B cell (primary cell): ENCODE data around the gene SLC6A7. TPM values are rescaled to one million over a fixed set of nuclear protein-coding genes. Genes with fewer than 3 reads are reported as not detected.

Source experiments
- ATAC-seq: fragments of 200-7000 bp; cut with Tn5 transposase; one replicate; pipeline ENCODE4 v1.10.0; 2021; ENCODE audit warnings: low read depth, mild to moderate bottlenecking, moderate number of reproducible peaks, moderate library complexity
- CTCF ChIA-PET: fragments of 350-600 bp; sonication (Branson Sonifier 250); formaldehyde crosslinking; loops from one replicate; lab custom pipeline; 2021; ENCODE audit warnings: antibody characterized with exemption, inconsistent platforms; lab: Charles Lee
- POLR2A ChIA-PET: fragments of 350-600 bp; sonication (Branson Sonifier 250); formaldehyde crosslinking; loops from one replicate; lab custom pipeline; 2021; ENCODE audit warnings: antibody characterized with exemption; lab: Charles Lee
- DNase-seq: peaks from one replicate; pipeline ENCODE4 v3.0.0; 2013
- H2AFZ ChIP-seq: 2 replicates; pipeline ENCODE4 v1.6.1; 2012; ENCODE audit warnings: mild to moderate bottlenecking, low read depth, low read length; ENCODE audit not compliant: insufficient read depth, poor library complexity, severe bottlenecking
- H3K27ac ChIP-seq, 2 donors: 1 replicate in 1 of 2; 2 replicates in 1 of 2; pipeline ENCODE4 v1.5.1; 2012 to 2013; ENCODE audit warnings: low read length in 2 of 2, mild to moderate bottlenecking in 2 of 2, moderate library complexity in 1 of 2
- H3K27me3 ChIP-seq, 4 experiments: fragments of 200-600 bp in 1 of 4; sonication (generic) in 1 of 4; replicated peaks in 1 of 4; 1 replicate in 2 of 4; 2 replicates in 2 of 4; pipeline versions ENCODE4 v1.6.1 to v1.7.0; 2013 to 2016; ENCODE audit warnings: low read length in 3 of 4, mild to moderate bottlenecking in 2 of 4, mixed read lengths in 1 of 4, moderate library complexity in 1 of 4; ENCODE audit not compliant: insufficient read depth in 4 of 4, control insufficient read depth in 3 of 4; ENCODE audit errors: control extremely low read depth in 1 of 4
- H3K36me3 ChIP-seq, 2 experiments: replicated peaks in 1 of 2; 1 replicate in 1 of 2; 2 replicates in 1 of 2; pipeline versions ENCODE4 v1.6.1 to v1.7.1; 2013; ENCODE audit warnings: low read length in 1 of 2; ENCODE audit not compliant: insufficient read depth in 2 of 2, control insufficient read depth in 1 of 2; ENCODE audit errors: control extremely low read depth in 1 of 2, extremely low read depth in 1 of 2
- H3K4me1 ChIP-seq, 2 donors: fragments of 200-600 bp in 1 of 2; sonication (generic) in 1 of 2; 1 replicate in 1 of 2; 2 replicates in 1 of 2; pipeline versions ENCODE4 v1.5.1 to v1.6.1; 2013 to 2017; ENCODE audit warnings: low read length in 2 of 2; ENCODE audit not compliant: control insufficient read depth in 2 of 2, insufficient read depth in 2 of 2
- H3K4me2 ChIP-seq: replicated peaks from 2 replicates; pipeline ENCODE3; 2012; ENCODE audit warnings: mild to moderate bottlenecking, low read depth, low read length; ENCODE audit not compliant: poor library complexity, severe bottlenecking
- H3K4me3 ChIP-seq, 5 experiments: fragments of 200-600 bp in 1 of 5; sonication (generic) in 1 of 5; 1 replicate in 3 of 5; 2 replicates in 2 of 5; pipeline versions ENCODE4 v1.5.1 to v1.7.0; 2011 to 2016; ENCODE audit warnings: low read length in 4 of 5, mild to moderate bottlenecking in 4 of 5, low read depth in 2 of 5, control low read depth in 1 of 5, moderate library complexity in 1 of 5; ENCODE audit not compliant: insufficient read depth in 1 of 5; ENCODE audit errors: control extremely low read depth in 1 of 5, extremely low read depth in 1 of 5
- H3K79me2 ChIP-seq: fragments of 200-600 bp; sonication (generic); one replicate; pipeline ENCODE4 v1.6.0; 2016; ENCODE audit warnings: low read length; ENCODE audit not compliant: control insufficient read depth, insufficient read depth
- H3K9ac ChIP-seq: fragments of 200-600 bp; sonication (generic); 2 replicates; pipeline ENCODE4 v1.6.1; 2017; ENCODE audit warnings: mild to moderate bottlenecking, low read length, moderate library complexity
- H3K9me3 ChIP-seq, 3 donors: one replicate each; pipeline versions ENCODE4 v1.6.1 to v1.7.1; 2013; ENCODE audit warnings: low read length in 2 of 3; ENCODE audit not compliant: control insufficient read depth in 2 of 3, insufficient read depth in 1 of 3; ENCODE audit errors: control extremely low read depth in 1 of 3
- H4K20me1 ChIP-seq: 2 replicates; pipeline ENCODE4 v1.6.0; 2012; ENCODE audit warnings: mild to moderate bottlenecking, low read length; ENCODE audit not compliant: insufficient read depth, control insufficient read depth, poor library complexity, severe bottlenecking
- H3K27ac Mint-ChIP-seq: one replicate; pipeline ENCODE4 v1.8.0; 2021; ENCODE audit warnings: mixed read lengths
- H3K27me3 Mint-ChIP-seq: one replicate; pipeline ENCODE4 v1.8.0; 2021; ENCODE audit warnings: mixed read lengths
- H3K4me1 Mint-ChIP-seq: one replicate; pipeline ENCODE4 v1.8.0; 2021; ENCODE audit warnings: mixed read lengths
- H3K4me3 Mint-ChIP-seq: one replicate; pipeline ENCODE4 v1.8.0; 2021; ENCODE audit warnings: mixed read lengths
- H3K9me3 Mint-ChIP-seq: one replicate; pipeline ENCODE4 v1.8.0; 2022; ENCODE audit warnings: mixed read lengths; ENCODE audit not compliant: insufficient read depth
- CTCF ChIP-seq: fragments of 200-600 bp; IDR thresholded peaks from one replicate; pipeline ENCODE4 v1.8.0; 2022; ENCODE audit warnings: antibody characterized with exemption, mild to moderate bottlenecking
- EZH2 ChIP-seq: IDR thresholded peaks from 2 replicates; pipeline ENCODE4 v1.6.1; 2012; ENCODE audit warnings: borderline replicate concordance, low read depth, mild to moderate bottlenecking, moderate library complexity, low read length; ENCODE audit not compliant: insufficient read depth, poor library complexity, severe bottlenecking
- WGBS: methylation state at CpG from one replicate; pipeline ENCODE4 v1.1.5; 2013; ENCODE audit warnings: missing lambda C conversion rate; ENCODE audit not compliant: insufficient coverage; 5-methylcytosine and 5-hydroxymethylcytosine counted together
- intact Hi-C: fragments of 100-400 bp; cut with micrococcal nuclease; formaldehyde crosslinking; loops from one replicate; pipeline ENCODE4 v1.10.0; 2022
- polyA plus RNA-seq: library from polyadenylated mRNA; depleted of rRNA; stranded (reverse); fragments of >200 nt; gene quantifications from 2 replicates; pipeline ENCODE4 v1.2.3, GENCODE V29; 2012
- total RNA-seq, 2 donors: library from RNA; stranded (reverse); fragments of 120-200 nt in 1 of 2; gene quantifications; 1 replicate in 1 of 2; 2 replicates in 1 of 2; pipeline versions ENCODE4 v1.2.3 to v1.2.4, GENCODE V29; 2013 to 2022

The SLC6A7 gene
- total and polyA plus RNA-seq, 2 donors (not counting 1 experiment from before 2014, with no cell fraction given) = not detected

DNA sequence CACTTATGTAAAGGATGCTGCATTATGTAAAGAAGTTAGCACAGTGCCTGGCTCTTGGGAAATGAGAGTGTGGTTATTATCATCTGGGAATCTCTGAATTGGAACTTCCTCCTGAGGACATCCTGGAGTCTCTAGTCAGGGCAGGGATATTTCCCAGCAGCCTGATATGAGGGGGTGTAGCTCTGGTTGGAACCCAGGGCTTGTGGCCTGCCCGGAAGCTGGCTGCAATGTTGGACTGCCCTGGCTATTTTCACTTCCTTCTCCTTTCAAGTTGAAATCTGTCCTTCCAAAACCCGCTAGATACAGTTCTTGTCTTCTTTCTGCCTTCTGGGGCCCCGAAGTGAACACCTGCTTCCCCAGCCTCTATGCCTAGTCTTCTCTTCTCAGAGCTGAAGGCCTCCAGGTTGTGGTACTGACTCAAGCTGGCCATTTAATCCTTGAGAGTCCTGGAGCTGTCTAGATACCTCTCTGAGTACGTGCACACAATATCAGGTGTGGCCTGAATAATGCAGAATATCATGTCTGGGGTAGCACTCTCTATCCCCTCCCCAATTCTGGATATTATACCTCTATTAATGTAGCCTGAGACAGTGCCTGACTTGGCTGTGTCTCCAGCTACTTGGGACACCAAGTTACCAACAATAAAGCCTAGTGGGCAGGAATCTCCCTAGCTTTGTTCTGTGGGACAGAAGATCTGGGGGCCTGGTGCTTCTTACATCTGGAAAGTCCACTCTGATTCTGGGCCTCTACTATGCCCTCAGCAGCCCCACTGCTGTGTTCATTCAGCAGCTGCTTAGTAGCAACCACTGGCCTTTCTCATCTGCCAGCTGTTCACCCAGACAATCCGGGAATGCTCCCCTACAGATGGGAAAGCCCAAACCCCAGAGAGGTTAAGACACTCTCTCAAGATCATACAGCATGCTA is 45.0 kb downstream of the SLC6A7 start:
- Histone ChIP-seq H3K4me3 (no peak overlapping the region), H3K9ac (no peak overlapping the region), H3K4me2 (no peak overlapping the region), H3K27me3 (no peaks in the 10 kb centered on the region), H3K4me1 (no peaks in the 10 kb centered on the region), H2AFZ (no peak overlapping the region), H3K36me3 (no peaks in the 10 kb centered on the region), H3K27ac (no peak overlapping the region), H3K79me2 (no peaks in the 10 kb centered on the region), H4K20me1 (no peaks in the 10 kb centered on the region), H3K9me3 (peaks cover 0 to 2% (median 0%) of the 10 kb centered on the region in 3 donors)
- Mint-ChIP-seq H3K4me1 (peaks cover 2% of the 10 kb centered on the region), H3K27me3 (no peaks in the 10 kb centered on the region), H3K4me3 (no peak overlapping the region), H3K27ac (no peak overlapping the region), H3K9me3 (no peaks in the 10 kb centered on the region)
- DNase-seq = no peak
- WGBS = 72% methylated on average over 5 of the region's 5 CpGs
- ATAC-seq = no peak
- TF ChIP-seq EZH2 (no peak), CTCF (no peak)
- intact Hi-C loops = no loop called here
- ChIA-PET POLR2A (no interaction called here), CTCF (interaction anchor here (0.7 to 2.2 kb wide), 3 partner anchors 16 to 20 kb away, joined by 3 to 7 read pairs (median 4); no protein-coding TSS in a partner anchor)

DNA sequence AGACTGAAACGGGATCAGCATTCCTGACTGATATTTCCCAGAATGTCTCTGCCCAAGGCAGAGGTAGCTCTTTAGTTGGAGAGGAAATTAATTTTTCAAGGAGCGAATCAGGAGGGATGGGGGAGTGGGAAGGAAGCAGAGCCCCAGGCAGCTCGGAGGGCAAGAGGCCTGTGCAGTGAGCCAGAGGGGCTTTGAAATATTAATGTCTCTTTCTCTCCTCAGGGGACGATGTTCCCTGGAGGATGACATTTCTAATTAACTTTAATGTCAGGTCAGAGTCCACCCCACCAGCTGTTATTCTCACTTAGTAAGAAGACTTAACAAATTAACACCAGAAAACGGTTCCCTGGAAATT is 45.6 kb downstream of the SLC6A7 start:
- WGBS = 83% methylated on average over 2 of the region's 5 CpGs
- Histone ChIP-seq H2AFZ (no peak overlapping the region), H3K4me1 (no peaks in the 10 kb centered on the region), H4K20me1 (no peaks in the 10 kb centered on the region), H3K9me3 (peaks cover 0 to 2% (median 0%) of the 10 kb centered on the region in 3 donors), H3K27me3 (no peaks in the 10 kb centered on the region), H3K27ac (no peak overlapping the region), H3K4me2 (no peak overlapping the region), H3K79me2 (no peaks in the 10 kb centered on the region), H3K9ac (no peak overlapping the region), H3K36me3 (no peaks in the 10 kb centered on the region), H3K4me3 (no peak overlapping the region)
- ATAC-seq (no peak), DNase-seq (no peak)
- intact Hi-C loops = no loop called here
- ChIA-PET POLR2A (no interaction called here), CTCF (interaction anchor here (0.7 to 1.2 kb wide), 2 partner anchors 17 to 19 kb away, joined by 3 to 4 read pairs; no protein-coding TSS in a partner anchor)
- Mint-ChIP-seq H3K4me3 (no peak overlapping the region), H3K9me3 (no peaks in the 10 kb centered on the region), H3K4me1 (peaks cover 2% of the 10 kb centered on the region), H3K27ac (no peak overlapping the region), H3K27me3 (no peaks in the 10 kb centered on the region)
- no peak for TF ChIP-seq CTCF
- no peak for TF ChIP-seq EZH2
